ENCODE measurements around the gene BACH2.
"Not testable (repeated sequence)": the region's sequence is repeated elsewhere in the genome, so short reads cannot be mapped to it uniquely, and the experiment has no call there.

DNA sequence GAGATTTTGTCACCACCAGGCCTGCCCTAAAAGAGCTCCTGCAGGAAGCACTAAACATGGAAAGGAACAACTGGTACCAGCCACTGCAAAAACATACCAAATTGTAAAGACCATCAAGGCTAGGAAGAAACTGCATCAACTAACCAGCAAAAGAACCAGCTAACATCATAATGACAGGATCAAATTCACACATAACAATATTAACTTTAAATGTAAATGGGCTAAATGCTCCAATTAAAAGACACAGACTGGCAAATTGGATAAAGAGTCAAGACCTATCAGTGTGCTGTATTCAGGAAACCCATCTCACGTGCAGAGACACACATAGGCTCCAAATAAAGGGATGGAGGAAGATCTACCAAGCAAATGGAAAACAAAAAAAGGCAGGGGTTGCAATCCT, 240.7 kb downstream of the BACH2 start:
- TF ChIP-seq, protein P1, sequence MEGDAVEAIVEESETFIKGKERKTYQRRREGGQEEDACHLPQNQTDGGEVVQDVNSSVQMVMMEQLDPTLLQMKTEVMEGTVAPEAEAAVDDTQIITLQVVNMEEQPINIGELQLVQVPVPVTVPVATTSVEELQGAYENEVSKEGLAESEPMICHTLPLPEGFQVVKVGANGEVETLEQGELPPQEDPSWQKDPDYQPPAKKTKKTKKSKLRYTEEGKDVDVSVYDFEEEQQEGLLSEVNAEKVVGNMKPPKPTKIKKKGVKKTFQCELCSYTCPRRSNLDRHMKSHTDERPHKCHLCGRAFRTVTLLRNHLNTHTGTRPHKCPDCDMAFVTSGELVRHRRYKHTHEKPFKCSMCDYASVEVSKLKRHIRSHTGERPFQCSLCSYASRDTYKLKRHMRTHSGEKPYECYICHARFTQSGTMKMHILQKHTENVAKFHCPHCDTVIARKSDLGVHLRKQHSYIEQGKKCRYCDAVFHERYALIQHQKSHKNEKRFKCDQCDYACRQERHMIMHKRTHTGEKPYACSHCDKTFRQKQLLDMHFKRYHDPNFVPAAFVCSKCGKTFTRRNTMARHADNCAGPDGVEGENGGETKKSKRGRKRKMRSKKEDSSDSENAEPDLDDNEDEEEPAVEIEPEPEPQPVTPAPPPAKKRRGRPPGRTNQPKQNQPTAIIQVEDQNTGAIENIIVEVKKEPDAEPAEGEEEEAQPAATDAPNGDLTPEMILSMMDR (IDR thresholded peaks at IDR 0.05; ENCODE audit: poor library complexity, severe bottlenecking), result not testable (repeated sequence)
- not testable (repeated sequence) for TF ChIP-seq POLR2AphosphoS5 (IDR thresholded peaks at IDR 0.05)
